ENCODE measurements around the gene ST3GAL5.

ST3GAL5 gene

DNA sequence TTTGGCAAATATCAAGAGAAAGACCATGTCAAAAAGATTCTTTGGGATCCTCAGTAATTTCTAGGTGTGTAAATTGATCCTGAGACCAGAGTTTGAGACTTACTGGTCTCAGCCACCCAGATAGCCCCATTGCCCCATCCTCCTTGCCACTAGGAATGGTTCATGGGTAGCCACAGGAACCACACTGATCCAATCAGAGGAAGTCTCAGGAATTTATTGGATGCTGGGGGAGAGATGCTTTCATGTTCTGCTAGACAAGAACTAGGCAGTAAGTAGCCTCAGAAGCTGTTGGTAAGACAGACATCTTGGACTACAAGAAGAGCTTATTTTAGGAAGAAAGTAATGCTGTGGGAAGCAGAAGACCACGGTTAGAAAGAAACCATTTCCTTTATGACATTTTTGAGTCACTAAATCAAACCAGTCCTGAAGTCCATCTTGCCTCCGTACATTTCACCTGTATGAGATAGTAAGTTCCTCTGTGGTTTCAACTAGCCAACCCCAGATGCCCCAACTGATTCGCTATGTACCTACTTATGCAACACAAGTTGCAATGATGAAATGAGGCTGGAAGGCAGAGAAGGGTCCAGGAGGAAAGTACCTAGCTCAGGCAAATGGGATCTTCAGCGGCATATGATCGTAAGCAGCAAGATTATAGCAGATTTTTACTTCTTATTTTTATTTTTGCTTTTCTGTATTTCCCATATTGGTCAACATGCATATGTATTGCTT, 3.6 kb upstream of the ST3GAL5 start:
- H3K4me3 ChIP-seq (ENCODE audit: low read length): no peak overlapping the region
- DNase-seq (ENCODE audit: low read depth): no peak
- TF ChIP-seq, protein P1, sequence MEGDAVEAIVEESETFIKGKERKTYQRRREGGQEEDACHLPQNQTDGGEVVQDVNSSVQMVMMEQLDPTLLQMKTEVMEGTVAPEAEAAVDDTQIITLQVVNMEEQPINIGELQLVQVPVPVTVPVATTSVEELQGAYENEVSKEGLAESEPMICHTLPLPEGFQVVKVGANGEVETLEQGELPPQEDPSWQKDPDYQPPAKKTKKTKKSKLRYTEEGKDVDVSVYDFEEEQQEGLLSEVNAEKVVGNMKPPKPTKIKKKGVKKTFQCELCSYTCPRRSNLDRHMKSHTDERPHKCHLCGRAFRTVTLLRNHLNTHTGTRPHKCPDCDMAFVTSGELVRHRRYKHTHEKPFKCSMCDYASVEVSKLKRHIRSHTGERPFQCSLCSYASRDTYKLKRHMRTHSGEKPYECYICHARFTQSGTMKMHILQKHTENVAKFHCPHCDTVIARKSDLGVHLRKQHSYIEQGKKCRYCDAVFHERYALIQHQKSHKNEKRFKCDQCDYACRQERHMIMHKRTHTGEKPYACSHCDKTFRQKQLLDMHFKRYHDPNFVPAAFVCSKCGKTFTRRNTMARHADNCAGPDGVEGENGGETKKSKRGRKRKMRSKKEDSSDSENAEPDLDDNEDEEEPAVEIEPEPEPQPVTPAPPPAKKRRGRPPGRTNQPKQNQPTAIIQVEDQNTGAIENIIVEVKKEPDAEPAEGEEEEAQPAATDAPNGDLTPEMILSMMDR (conservative IDR thresholded peaks at IDR 0.05; ENCODE audit: low read length): no peak

DNA sequence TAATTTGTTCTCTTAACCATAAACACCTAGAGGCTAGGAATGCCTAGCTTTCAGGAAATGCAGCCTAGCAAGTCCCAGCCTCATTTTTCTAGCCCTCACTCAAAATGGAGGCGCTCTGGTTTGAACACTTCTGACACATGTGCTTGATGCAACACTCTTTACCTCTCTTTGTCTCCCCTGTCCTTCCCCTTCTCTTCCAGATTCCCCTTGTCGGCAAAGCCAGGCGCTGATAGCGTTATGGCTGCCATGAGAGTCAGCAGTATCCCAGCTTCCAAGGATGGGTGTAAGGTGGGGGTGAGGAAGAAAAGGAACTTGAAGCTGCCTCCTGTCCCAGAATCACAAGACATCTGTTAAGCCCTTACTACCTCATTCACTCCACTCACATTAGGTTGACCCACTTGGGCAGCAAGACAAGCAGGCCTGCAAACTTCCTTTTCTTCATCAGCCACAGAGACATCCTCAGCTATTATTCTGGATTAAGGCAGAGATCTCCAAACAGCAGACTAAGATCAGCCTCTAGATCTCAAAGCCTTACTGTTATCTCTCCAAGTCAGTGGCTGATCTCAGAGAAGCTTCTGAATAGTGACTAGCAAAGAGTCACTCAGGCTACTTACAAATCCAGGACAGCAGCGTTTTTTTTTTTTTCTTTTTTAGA, 1.9 kb upstream of the ST3GAL5 start:
- DNase-seq (ENCODE audit: low read depth): no peak
- TF ChIP-seq, protein P1 (conservative IDR thresholded peaks at IDR 0.05; ENCODE audit: low read length): no peak
- no peak overlapping the region for H3K4me3 ChIP-seq (ENCODE audit: low read length)

DNA sequence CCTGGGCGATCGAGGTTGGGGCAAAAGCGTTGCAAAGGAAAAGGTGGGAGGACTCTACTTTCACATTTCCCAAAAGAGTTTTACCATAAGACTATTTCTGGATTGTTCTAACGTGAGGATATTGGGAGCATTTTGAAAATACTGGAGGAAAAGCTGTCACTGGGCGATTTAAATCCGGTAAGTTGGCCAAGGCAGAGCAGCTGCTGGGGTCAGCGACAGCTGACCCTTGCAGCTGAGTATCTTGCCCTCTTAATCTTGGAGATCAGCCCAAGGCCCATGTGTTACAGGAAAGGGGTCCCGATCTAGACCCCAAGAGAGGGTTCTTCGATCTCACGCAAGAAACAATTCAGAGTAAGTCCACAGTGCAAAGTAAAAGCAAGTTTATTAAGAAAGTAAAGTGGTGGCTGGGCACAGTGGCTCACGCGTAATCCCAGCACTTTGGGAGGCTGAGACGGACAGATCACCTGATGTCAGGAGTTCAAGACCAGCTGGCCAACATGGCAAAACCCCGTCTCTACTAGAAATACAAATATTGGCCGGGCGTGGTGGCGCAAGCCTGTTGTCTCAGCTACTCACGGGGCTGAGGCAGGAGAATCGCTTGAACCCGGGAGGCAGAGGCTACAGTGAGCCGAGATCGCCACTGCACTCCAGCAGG, 964 bp upstream of the ST3GAL5 start:
- DNase-seq (ENCODE audit: low read depth): no peak
- TF ChIP-seq, protein P1 (conservative IDR thresholded peaks at IDR 0.05; ENCODE audit: low read length): no peak
- peak overlapping the region; percentile 81 for H3K4me3 ChIP-seq (ENCODE audit: low read length)

DNA sequence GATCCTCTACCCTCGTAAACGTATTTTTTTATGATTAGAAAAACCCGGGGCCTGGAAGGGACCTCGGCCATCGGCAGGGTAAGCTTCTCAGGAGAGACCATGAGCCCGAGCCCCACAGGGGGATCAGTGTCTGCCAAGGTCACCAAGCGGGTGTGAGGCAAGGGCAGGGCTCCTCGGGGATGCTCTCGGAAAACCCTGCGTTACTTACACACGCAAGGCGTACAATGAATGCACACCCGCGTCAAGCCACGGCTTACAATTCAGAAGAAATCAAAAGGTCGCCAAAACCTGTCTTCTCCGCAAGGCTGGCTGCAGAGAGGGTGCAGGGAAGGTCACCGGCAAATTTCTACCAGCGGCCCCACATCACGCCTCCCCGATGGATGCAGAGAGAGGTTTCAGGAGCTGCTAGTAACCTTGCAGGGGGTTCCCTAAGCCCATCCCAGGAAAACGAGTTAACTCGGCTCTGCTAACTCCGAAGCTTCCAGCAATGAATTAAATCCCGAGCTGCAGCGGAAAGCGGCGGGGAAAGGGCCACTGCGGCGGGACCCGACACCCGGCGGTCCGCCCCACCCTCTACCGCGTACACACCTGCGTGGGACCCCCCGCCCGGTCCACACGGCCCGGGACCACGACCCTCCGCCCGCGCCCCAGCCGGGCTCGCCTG, 638 bp downstream of the ST3GAL5 start:
- TF ChIP-seq, protein P1 (conservative IDR thresholded peaks at IDR 0.05; ENCODE audit: low read length): no peak
- DNase-seq (ENCODE audit: low read depth): no peak
- peak overlapping the region; percentile 81 for H3K4me3 ChIP-seq (ENCODE audit: low read length)

DNA sequence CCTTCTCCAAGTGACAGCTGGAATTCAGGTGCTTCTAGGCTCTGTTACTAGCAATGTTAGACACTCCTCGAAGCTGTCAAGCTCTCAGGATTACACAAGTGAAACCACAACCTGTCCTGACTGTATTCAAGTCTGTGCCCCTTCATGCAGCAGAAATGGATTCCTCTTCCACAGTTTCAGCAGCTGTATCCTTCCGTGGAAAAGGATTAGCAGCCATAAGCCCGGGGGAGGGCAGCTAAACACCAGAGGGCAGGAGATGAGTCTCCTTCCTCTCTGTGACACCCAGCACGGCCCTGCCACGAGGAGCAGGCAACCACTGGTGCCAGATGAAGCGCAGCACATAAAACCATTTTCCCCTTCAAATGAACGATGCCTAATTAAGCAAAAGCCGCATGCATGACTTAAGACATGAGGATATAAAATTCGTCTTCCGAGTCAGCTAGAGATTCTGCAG, 1.2 kb downstream of the ST3GAL5 start:
- TF ChIP-seq, protein P1 (conservative IDR thresholded peaks at IDR 0.05; ENCODE audit: low read length): peak; percentile 48
- DNase-seq (ENCODE audit: low read depth): peak; percentile 48
- H3K4me3 ChIP-seq (ENCODE audit: low read length): peak overlapping the region; percentile 81

DNA sequence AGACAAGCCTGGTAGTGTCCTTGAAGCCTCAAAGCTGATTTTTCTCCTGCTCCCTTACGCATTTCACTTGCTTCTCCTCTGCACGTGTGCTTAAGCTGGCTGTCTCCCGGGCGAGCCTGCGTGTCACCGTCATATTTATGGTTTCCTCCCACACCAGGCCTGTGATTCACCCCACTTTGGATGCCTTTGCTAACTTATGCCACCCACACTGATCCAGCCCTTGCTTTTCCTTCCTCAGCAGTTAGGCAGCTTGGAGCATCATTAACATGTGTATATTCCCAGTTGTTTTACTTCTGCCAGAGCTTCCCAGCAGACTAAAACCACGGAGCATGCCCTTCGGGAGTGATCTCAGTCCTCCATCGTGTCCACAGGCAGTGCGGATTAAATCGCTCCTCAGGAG, 2.2 kb downstream of the ST3GAL5 start:
- TF ChIP-seq, protein P1 (conservative IDR thresholded peaks at IDR 0.05; ENCODE audit: low read length): no peak
- peak overlapping the region; percentile 81 for H3K4me3 ChIP-seq (ENCODE audit: low read length)
- DNase-seq (ENCODE audit: low read depth): peak; percentile 99

Data from AG10803 (cell line).